ENCODE measurements around the gene FAT1.

GRCh38 chr4:186737427-186737826 lies 13.8 kb upstream of the FAT1 start:
- TF ChIP-seq CTCF (IDR thresholded peaks at IDR 0.05; ENCODE audit: extremely low read depth in 1 of 2, insufficient read depth in 1 of 2, low read depth in 1 of 2, low read length in 2 of 2): no peak
- TF ChIP-seq MAX (IDR thresholded peaks at IDR 0.05; ENCODE audit: insufficient read depth, insufficient read length): no peak
- TF ChIP-seq EZH2 (IDR thresholded peaks at IDR 0.05; ENCODE audit: borderline replicate concordance, low read depth, low read length, severe bottlenecking): no peak
- no peak for TF ChIP-seq POLR2A (IDR thresholded peaks at IDR 0.05; ENCODE audit: low read depth, low read length)
- no peak for TF ChIP-seq POLR2AphosphoS5 (IDR thresholded peaks at IDR 0.05; ENCODE audit: insufficient read depth, low read depth, low read length)
- no peak for TF ChIP-seq MYC (IDR thresholded peaks at IDR 0.05; ENCODE audit: low read depth, low read length)
- TF ChIP-seq GATA2 (IDR thresholded peaks at IDR 0.05; ENCODE audit: insufficient read depth, insufficient read length, low read depth, low read length): no peak
